MM.1S (cell line): Measurements from ENCODE around the gene SLC9A1.

ENCODE experiments used
- DNase-seq: peaks from one replicate; pipeline ENCODE4 v3.0.0-alpha.2; 2015
- H2AFZ ChIP-seq: fragments of 300-600 bp; sonication (generic); 2 replicates; pipeline ENCODE4 v1.6.0; 2016; ENCODE audit warnings: antibody characterized with exemption, low read length
- H3F3A ChIP-seq: fragments of 300-600 bp; sonication (generic); 2 replicates; pipeline ENCODE4 v1.6.1; 2016; ENCODE audit warnings: mild to moderate bottlenecking, antibody characterized with exemption, low read length, moderate library complexity, mixed read lengths; ENCODE audit not compliant: insufficient read depth
- H3K27ac ChIP-seq: fragments of 300-600 bp; sonication (generic); 2 replicates; pipeline ENCODE4 v1.5.1; 2016; ENCODE audit warnings: mild to moderate bottlenecking, low read length
- H3K27me3 ChIP-seq: fragments of 300-600 bp; sonication (generic); replicated peaks from 2 replicates; pipeline ENCODE4 v1.6.0; 2016; ENCODE audit warnings: low read length; ENCODE audit not compliant: insufficient read depth
- H3K36me3 ChIP-seq: fragments of 300-600 bp; sonication (generic); replicated peaks from 2 replicates; pipeline ENCODE4 v1.6.1; 2016; ENCODE audit warnings: mild to moderate bottlenecking, low read length, mixed read lengths; ENCODE audit not compliant: insufficient read depth
- H3K4me1 ChIP-seq: fragments of 300-600 bp; sonication (generic); 2 replicates; pipeline ENCODE4 v1.6.1; 2016; ENCODE audit warnings: low read length, mixed read lengths
- H3K4me2 ChIP-seq: fragments of 300-600 bp; sonication (generic); 2 replicates; pipeline ENCODE4 v1.6.0; 2016; ENCODE audit warnings: low read depth, low read length
- H3K4me3 ChIP-seq: fragments of 300-600 bp; sonication (generic); 2 replicates; pipeline ENCODE4 v1.5.1; 2016; ENCODE audit warnings: low read length, mixed read lengths
- H3K79me2 ChIP-seq: fragments of 300-600 bp; sonication (generic); 2 replicates; pipeline ENCODE4 v1.6.1; 2016; ENCODE audit warnings: mixed run types, low read length, mixed read lengths
- H3K9ac ChIP-seq: fragments of 300-600 bp; sonication (generic); 2 replicates; pipeline ENCODE4 v1.6.1; 2016; ENCODE audit warnings: low read length, mixed read lengths
- H3K9me2 ChIP-seq: fragments of 300-600 bp; sonication (generic); replicated peaks from 2 replicates; pipeline ENCODE4 v1.6.1; 2016; ENCODE audit warnings: mild to moderate bottlenecking, low read length, mixed read lengths; ENCODE audit not compliant: insufficient read depth
- H3K9me3 ChIP-seq: fragments of 300-600 bp; sonication (generic); replicated peaks from 2 replicates; pipeline ENCODE4 v1.6.1; 2016; ENCODE audit warnings: mild to moderate bottlenecking, low read length, mixed read lengths; ENCODE audit not compliant: insufficient read depth
- H4K20me1 ChIP-seq: fragments of 300-600 bp; sonication (generic); 2 replicates; pipeline ENCODE4 v1.6.1; 2016; ENCODE audit warnings: mild to moderate bottlenecking, low read length, moderate library complexity, mixed read lengths; ENCODE audit not compliant: insufficient read depth
- EZH2 ChIP-seq: fragments of 300-600 bp; sonication (generic); optimal IDR thresholded peaks from 2 replicates; pipeline ENCODE3; 2017; ENCODE audit warnings: low read depth, mild to moderate bottlenecking, antibody characterized with exemption, low read length, mixed read lengths
- EZH2phosphoT487 ChIP-seq: fragments of 300-600 bp; sonication (generic); IDR thresholded peaks from 2 replicates; pipeline ENCODE4 v1.6.1; 2018; ENCODE audit warnings: antibody characterized with exemption, low read length
- TF ChIP-seq, protein P1 (sequence below): fragments of 300-600 bp; sonication (generic); IDR thresholded peaks from 2 replicates; pipeline ENCODE4 v1.5.1; 2016; ENCODE audit warnings: antibody characterized with exemption, low read length, mixed read lengths

Gene SLC9A1

GRCh38 chr1:27138368-27138767 is 16.6 kb downstream of the SLC9A1 start:
- TF ChIP-seq EZH2 (no peak), EZH2phosphoT487 (no peak)
- TF ChIP-seq, protein P1, sequence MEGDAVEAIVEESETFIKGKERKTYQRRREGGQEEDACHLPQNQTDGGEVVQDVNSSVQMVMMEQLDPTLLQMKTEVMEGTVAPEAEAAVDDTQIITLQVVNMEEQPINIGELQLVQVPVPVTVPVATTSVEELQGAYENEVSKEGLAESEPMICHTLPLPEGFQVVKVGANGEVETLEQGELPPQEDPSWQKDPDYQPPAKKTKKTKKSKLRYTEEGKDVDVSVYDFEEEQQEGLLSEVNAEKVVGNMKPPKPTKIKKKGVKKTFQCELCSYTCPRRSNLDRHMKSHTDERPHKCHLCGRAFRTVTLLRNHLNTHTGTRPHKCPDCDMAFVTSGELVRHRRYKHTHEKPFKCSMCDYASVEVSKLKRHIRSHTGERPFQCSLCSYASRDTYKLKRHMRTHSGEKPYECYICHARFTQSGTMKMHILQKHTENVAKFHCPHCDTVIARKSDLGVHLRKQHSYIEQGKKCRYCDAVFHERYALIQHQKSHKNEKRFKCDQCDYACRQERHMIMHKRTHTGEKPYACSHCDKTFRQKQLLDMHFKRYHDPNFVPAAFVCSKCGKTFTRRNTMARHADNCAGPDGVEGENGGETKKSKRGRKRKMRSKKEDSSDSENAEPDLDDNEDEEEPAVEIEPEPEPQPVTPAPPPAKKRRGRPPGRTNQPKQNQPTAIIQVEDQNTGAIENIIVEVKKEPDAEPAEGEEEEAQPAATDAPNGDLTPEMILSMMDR = no peak
- Histone ChIP-seq H3K79me2 (peaks cover 6% of the 10 kb centered on the region), H3K9me3 (no peaks in the 10 kb centered on the region), H3F3A (no peaks in the 10 kb centered on the region), H3K4me1 (peaks cover 19% of the 10 kb centered on the region), H3K4me3 (no peak overlapping the region), H3K9ac (no peak overlapping the region), H2AFZ (no peak overlapping the region), H3K27ac (no peak overlapping the region), H3K27me3 (no peaks in the 10 kb centered on the region), H3K4me2 (no peak overlapping the region), H4K20me1 (no peaks in the 10 kb centered on the region), H3K36me3 (no peaks in the 10 kb centered on the region), H3K9me2 (no peaks in the 10 kb centered on the region)
- no peak for DNase-seq

DNA sequence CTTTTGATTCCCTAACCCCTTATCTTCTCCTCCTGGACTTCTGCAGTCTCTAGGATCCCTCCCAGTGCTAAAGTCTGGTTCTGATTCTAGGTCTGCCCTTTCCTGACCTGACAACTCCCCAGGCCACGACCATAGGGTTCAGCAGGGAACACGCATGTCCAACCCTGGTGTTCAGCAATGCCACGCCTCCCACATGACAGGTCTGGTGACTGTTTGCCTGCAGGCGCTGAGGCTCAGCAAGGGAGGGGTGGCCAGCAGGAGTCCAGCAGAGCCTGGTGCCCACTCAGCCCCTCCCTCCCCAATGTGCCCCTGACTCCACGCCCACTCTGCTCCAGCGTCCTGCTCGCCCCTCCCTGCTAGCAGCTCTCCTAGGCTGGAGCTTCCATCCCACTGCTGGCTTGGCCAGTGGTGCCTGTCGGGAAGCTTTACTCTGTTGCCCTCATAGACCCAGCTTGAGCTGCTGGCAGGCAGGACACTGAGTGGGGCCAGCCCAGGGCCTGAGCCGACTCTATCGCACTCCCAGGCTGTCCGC is 17.3 kb downstream of the SLC9A1 start:
- TF ChIP-seq EZH2 = no peak
- TF ChIP-seq, protein P1 = no peak
- TF ChIP-seq EZH2phosphoT487 = no peak
- H3K4me1 ChIP-seq = peaks cover 19% of the 10 kb centered on the region
- peak overlapping the region; percentile 80 for H2AFZ ChIP-seq
- H3F3A ChIP-seq = no peaks in the 10 kb centered on the region
- H3K27me3 ChIP-seq = no peaks in the 10 kb centered on the region
- peaks cover 6% of the 10 kb centered on the region for H3K79me2 ChIP-seq
- H3K9ac ChIP-seq = no peak overlapping the region
- H3K4me3 ChIP-seq = no peak overlapping the region
- no peaks in the 10 kb centered on the region for H4K20me1 ChIP-seq
- peak overlapping the region; percentile 46; the same call in 1 of the 2 replicates for H3K27ac ChIP-seq
- no peak for DNase-seq
- no peaks in the 10 kb centered on the region for H3K36me3 ChIP-seq
- no peaks in the 10 kb centered on the region for H3K9me3 ChIP-seq
- H3K9me2 ChIP-seq = no peaks in the 10 kb centered on the region
- peak overlapping the region; percentile 43; the same call in 1 of the 2 replicates for H3K4me2 ChIP-seq

- Histone ChIP-seq H3K36me3 (no peaks in the 10 kb centered on the region), H3K4me2 (peak overlapping the region; percentile 43; the same call in 1 of the 2 replicates), H3K79me2 (peaks cover 6% of the 10 kb centered on the region), H4K20me1 (no peaks in the 10 kb centered on the region), H3K9ac (peak overlapping the region; percentile 7; the same call in 1 of the 2 replicates), H3F3A (no peaks in the 10 kb centered on the region), H3K4me1 (peaks cover 19% of the 10 kb centered on the region), H3K9me2 (no peaks in the 10 kb centered on the region), H3K9me3 (no peaks in the 10 kb centered on the region), H3K27me3 (no peaks in the 10 kb centered on the region), H3K4me3 (peak overlapping the region; percentile 27; the same call in 1 of the 2 replicates), H2AFZ (peak overlapping the region; percentile 80), H3K27ac (peak overlapping the region; percentile 46; the same call in 1 of the 2 replicates)
- no peak for TF ChIP-seq EZH2phosphoT487
- TF ChIP-seq, protein P1 = no peak
- TF ChIP-seq EZH2 = no peak
- peak; percentile 58 for DNase-seq
Measured at GRCh38 chr1:27136998-27137542, 17.9 kb downstream of the SLC9A1 start.
